OCI-LY1 (cell line): Measurements from ENCODE around the gene DPH2.

ENCODE experiments used
- EZH2 ChIP-seq: fragments of 200-600 bp; sonication (generic), shearing (Covaris generic); IDR thresholded peaks from 2 replicates; pipeline ENCODE4 v1.8.0; 2017; ENCODE audit warnings: borderline replicate concordance, mixed run types, mild to moderate bottlenecking, antibody characterized with exemption, low read length, moderate library complexity, mixed read lengths
- TF ChIP-seq, protein P1 (sequence below): fragments of 200-600 bp; sonication (generic), shearing (Covaris generic); IDR thresholded peaks from 2 replicates; pipeline ENCODE4 v1.5.1; 2017; ENCODE audit warnings: mild to moderate bottlenecking, antibody characterized with exemption, low read length, moderate library complexity, mixed read lengths

DNA sequence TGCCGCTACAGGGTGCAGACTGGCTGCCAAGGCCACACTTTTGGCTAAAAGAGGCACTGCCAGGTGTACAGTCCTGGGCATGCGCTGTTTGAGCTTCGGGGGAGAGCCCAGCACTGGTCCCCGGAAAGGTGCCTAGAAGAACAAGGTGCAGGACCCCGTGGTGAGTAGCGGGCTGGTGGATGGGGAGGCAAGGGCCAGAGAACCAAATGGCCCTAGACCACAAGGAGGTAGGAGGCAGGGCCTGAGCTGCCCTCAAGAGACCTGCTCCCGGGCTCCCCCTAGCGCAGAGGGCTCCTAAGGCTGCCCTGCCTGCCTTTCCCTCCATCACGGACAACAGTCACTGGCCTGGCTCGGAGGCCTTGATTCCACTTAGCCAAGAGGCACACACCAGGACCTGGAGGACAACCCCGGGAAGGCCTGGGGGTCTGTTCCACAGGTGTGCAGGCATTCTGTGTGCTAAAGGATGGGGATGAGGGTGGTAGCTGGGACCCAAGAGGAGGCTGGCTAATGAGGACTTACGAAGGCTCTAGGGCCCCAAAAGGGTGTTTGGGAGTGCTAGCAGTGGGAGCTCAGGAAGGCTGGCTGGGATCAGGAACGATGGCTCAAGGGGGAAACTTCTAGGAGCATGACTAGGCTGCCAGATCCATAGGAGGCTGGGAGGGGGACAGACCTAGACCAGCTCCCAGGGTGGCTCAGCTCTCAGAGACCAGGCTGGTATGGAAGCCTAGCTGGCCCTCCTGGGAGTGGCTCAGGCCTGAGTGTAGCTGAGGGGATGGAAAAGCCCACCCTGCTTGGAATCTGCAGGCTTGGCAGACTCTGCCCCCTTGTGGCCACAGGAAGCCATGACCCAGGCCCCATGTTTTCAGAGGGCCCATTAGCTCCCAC lies 35.5 kb upstream of the DPH2 start:
- TF ChIP-seq, protein P1, sequence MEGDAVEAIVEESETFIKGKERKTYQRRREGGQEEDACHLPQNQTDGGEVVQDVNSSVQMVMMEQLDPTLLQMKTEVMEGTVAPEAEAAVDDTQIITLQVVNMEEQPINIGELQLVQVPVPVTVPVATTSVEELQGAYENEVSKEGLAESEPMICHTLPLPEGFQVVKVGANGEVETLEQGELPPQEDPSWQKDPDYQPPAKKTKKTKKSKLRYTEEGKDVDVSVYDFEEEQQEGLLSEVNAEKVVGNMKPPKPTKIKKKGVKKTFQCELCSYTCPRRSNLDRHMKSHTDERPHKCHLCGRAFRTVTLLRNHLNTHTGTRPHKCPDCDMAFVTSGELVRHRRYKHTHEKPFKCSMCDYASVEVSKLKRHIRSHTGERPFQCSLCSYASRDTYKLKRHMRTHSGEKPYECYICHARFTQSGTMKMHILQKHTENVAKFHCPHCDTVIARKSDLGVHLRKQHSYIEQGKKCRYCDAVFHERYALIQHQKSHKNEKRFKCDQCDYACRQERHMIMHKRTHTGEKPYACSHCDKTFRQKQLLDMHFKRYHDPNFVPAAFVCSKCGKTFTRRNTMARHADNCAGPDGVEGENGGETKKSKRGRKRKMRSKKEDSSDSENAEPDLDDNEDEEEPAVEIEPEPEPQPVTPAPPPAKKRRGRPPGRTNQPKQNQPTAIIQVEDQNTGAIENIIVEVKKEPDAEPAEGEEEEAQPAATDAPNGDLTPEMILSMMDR, result peak; percentile 73
- TF ChIP-seq EZH2, result no peak
